ENCODE results near the gene RAMAC.

DNA sequence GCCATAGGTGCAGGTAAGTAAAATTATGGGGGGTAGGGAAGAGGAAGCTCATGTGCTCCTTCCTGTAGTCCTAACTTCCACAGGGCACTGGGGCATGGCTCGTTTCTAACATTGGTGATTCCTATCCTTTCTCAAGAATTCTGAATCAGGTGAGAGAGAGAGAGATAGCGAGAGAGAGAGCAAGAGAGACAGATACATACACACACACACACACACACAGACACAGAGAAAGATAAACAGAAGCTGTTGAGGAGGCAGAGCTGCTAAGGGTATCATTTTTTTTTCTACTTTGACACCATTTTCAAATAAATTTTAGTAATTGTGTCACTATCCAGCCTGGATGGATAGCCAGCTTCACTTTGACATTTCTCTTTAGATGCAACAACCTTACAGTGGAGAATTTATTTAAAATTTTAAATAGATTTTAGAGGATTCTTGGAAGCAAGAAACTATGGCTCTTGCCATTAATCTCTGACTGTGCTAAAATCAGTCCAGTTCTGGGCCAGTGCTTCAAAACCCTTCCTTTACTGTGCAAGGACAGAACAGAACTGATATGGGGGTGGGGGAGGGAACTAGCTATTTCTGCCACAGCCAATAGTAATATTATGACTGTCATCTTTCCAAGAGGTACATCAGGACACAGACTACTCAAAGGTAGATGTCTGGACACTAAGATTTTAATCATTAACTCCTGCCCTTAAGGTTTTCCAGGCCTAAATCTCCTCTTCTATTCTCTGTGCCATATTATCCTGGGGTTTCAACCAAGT, 14.6 kb upstream of the RAMAC start:
- no peak for TF ChIP-seq YBX1 (IDR thresholded peaks at IDR 0.05)
- TF ChIP-seq BRCA1 (IDR thresholded peaks at IDR 0.05; ENCODE audit: low read depth, low read length): no peak
- no peak for TF ChIP-seq CTCF (IDR thresholded peaks at IDR 0.05 in 2 of 3, conservative IDR thresholded peaks at IDR 0.05 in 1 of 3; ENCODE audit: control insufficient read depth in 2 of 3, extremely low read depth in 1 of 3, insufficient read depth in 1 of 3, low read depth in 3 of 3, low read length in 3 of 3)
- TF ChIP-seq MTA2 (IDR thresholded peaks at IDR 0.05; ENCODE audit: low read depth): no peak
- no peak for TF ChIP-seq POLR2A (IDR thresholded peaks at IDR 0.05; ENCODE audit: low read depth, low read length)
